ENCODE data around the gene BCO1. TPM values are rescaled to one million over a fixed set of nuclear protein-coding genes. Genes with fewer than 3 reads are reported as not detected.
A peak's percentile ranks its signal among the peaks of the same experiment; 100 is the strongest.
"Not testable (repeated sequence)": the region's sequence is repeated elsewhere in the genome, so short reads cannot be mapped to it uniquely, and the experiment has no call there.

The BCO1 gene
- total RNA-seq, result 0.81 TPM

GRCh38 chr16:81238296-81239011 is at the start of gene BCO1:
TSS of gene BCO1 (plus strand) at chr16:81238689. CDS start at chr16:81238909, 220 bp downstream.
- DNase-seq (ENCODE audit: low spot score), result no peak

GRCh38 chr16:81189100-81189664 is 49.3 kb upstream of the BCO1 start:
- peak; percentile 76 for DNase-seq (ENCODE audit: low spot score)

- no peak for DNase-seq (ENCODE audit: low spot score)
These were observed 47.8 kb upstream of the BCO1 start for GRCh38 chr16:81190667-81191066.

- DNase-seq (ENCODE audit: low spot score), result no peak
These were observed 42.5 kb upstream of the BCO1 start for GRCh38 chr16:81195885-81196534.

GRCh38 chr16:81198635-81199034 is 39.9 kb upstream of the BCO1 start:
- DNase-seq (ENCODE audit: low spot score), result no peak

GRCh38 chr16:81201267-81201666 is 37.2 kb upstream of the BCO1 start:
- DNase-seq (ENCODE audit: low spot score), result no peak

GRCh38 chr16:81204798-81205680 is 33.5 kb upstream of the BCO1 start:
- no peak for DNase-seq (ENCODE audit: low spot score)

GRCh38 chr16:81207076-81207475 is 31.4 kb upstream of the BCO1 start:
- no peak for DNase-seq (ENCODE audit: low spot score)

- no peak for DNase-seq (ENCODE audit: low spot score)
These were observed 27.7 kb upstream of the BCO1 start for GRCh38 chr16:81210807-81211206.

- no peak for DNase-seq (ENCODE audit: low spot score)
These were observed 25.5 kb upstream of the BCO1 start for GRCh38 chr16:81212830-81213465.

GRCh38 chr16:81214745-81215166 is 23.7 kb upstream of the BCO1 start:
- DNase-seq (ENCODE audit: low spot score), result no peak

- DNase-seq (ENCODE audit: low spot score), result no peak
These were observed 22.4 kb upstream of the BCO1 start for GRCh38 chr16:81216114-81216513.

GRCh38 chr16:81216706-81217105 is 21.8 kb upstream of the BCO1 start:
- no peak for DNase-seq (ENCODE audit: low spot score)

- DNase-seq (ENCODE audit: low spot score), result no peak
These were observed 19.3 kb upstream of the BCO1 start for GRCh38 chr16:81219151-81219550.

GRCh38 chr16:81220349-81220748 is 18.1 kb upstream of the BCO1 start:
- DNase-seq (ENCODE audit: low spot score), result no peak

- DNase-seq (ENCODE audit: low spot score), result no peak
These were observed 16.8 kb upstream of the BCO1 start for GRCh38 chr16:81221731-81222130.

- DNase-seq (ENCODE audit: low spot score), result no peak
These were observed 13.7 kb upstream of the BCO1 start for GRCh38 chr16:81224824-81225223.

GRCh38 chr16:81225697-81226096 is 12.8 kb upstream of the BCO1 start:
- not testable (repeated sequence) for DNase-seq (ENCODE audit: low spot score)

GRCh38 chr16:81227785-81228184 is 10.7 kb upstream of the BCO1 start:
- DNase-seq (ENCODE audit: low spot score), result no peak

- no peak for DNase-seq (ENCODE audit: low spot score)
These were observed 8.7 kb upstream of the BCO1 start for GRCh38 chr16:81229811-81230210.

GRCh38 chr16:81231014-81231413 is 7.5 kb upstream of the BCO1 start:
- DNase-seq (ENCODE audit: low spot score), result no peak

All from ureter (tissue), 1 donor.